Limb (tissue), 2 donors: ENCODE data around the gene HTR6.
"Not testable (repeated sequence)": the region's sequence is repeated elsewhere in the genome, so short reads cannot be mapped to it uniquely, and the experiment has no call there.

ENCODE experiments used
- DNase-seq, 2 donors: peaks; one replicate each; pipeline ENCODE4 v3.0.0-alpha.2; 2016; ENCODE audit errors: extremely low spot score in 2 of 2

Gene HTR6

GRCh38 chr1:19664453-19665185, at the start of gene HTR6:
Gene HTR6 (plus strand): TSS chr1:19664875. CDS start chr1:19665754, 879 bp downstream.
- DNase-seq, result no peak

- no peak for DNase-seq
These were observed 49.2 kb upstream of the HTR6 start for GRCh38 chr1:19615438-19615837.

DNA sequence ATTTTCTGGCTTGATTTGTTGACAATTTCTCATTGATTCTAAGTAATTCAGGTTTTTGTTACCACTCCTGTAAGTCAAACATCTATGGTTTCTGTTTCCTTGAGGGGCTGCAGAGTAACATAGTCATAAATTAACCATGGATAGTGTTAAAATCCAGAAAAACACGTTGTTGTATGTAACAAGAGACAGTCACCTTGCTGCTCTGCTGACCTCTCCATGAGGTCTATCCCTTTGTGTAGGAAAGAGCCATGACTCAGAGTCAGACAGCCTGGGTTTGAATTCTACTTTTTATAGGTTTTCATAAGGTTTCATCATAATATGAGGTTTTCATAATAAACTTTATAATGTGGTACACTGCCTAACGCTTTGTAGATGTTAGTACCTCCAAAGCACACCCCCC, 48.2 kb upstream of the HTR6 start:
- no peak for DNase-seq

DNA sequence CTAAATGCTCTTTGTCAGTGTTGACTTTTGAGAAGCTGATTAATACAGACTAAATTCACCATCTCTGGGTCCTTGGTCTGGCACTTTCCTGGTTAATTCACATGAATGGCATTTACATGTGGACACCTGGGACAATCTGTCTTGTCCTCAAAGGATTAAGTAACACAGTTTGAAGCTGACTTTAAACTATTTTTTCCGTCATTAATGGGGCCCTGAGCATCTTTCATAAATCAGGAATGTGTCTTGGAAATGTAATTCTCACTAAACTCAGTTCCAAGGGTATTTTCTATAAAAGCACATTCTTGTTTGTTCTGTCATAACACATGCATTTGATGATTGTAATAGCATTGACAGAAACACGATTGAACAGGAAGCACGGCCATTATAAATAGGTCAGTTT, 47.3 kb upstream of the HTR6 start:
- DNase-seq, result no peak

DNA sequence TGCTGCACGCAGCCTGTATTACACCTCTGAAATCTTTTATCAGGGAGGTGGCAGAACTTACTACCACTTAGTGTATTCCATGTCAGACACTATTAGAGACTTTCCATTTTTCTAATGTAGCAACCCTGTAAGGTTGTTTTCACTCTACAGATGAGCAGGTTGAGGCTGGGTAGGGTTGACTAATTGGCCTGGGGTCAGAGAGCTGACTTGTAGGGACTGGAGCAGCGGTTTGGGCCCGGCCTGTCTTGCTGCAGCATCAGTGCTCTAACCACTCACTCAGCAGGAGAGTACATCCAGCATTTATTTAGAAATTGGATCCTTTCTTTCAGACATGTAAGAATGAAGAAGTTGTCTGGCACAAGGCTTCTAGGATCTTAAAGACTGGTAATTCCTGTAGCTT, 46.2 kb upstream of the HTR6 start:
- DNase-seq, result no peak

GRCh38 chr1:19619697-19620384, 44.8 kb upstream of the HTR6 start:
- no peak for DNase-seq

DNA sequence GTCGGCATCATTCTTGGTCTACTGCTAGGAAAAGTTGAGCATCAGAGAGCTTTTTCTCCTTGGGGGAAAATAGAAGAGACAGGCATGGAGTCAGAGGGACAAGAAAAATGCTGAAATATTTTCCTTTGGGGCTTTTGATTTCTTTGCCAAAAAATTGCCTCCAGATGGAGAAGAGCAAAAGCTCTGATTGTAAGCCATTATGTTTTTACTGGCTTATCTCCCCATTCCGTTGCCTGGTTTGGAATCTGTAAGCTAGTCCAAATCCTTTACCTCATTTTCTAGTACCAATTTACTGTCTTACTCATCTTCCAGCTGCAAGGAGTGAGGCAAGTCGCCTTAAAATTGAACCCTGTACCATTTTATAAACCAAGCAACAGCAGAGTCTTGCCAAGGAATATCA, 43.9 kb upstream of the HTR6 start:
- no peak for DNase-seq

DNA sequence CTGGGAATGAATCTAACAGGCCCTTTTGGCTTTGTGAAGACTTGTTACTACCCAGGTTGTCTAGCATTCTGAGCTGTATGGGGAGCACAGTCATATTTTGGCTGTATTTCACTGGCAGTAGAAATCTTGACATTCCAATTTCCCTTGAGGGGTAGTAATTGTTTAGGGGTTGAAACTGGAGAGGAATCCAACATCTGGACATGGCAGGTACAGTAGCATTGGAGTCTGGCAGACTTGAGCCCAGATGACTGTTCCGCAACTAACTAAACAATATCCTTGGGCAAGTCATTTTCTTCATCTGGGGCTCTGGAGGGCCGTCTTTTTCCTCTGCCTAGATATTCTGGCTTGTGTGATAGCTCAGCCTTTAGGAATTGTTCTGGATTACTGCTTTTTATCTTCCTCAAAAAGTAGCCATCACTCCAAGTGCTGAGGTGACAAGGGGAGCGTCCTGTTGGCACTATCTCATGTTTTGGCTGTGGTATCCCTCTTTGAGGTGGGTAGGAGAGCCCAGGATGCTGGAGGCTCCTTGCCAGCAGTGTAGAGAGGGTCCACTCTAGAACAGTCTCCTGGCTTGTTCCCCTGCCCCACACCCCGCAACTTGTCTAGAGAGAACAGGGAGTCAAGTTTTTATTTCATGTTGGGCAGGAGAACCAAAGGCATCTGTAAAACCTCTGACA, 43.3 kb upstream of the HTR6 start:
- DNase-seq, result no peak

DNA sequence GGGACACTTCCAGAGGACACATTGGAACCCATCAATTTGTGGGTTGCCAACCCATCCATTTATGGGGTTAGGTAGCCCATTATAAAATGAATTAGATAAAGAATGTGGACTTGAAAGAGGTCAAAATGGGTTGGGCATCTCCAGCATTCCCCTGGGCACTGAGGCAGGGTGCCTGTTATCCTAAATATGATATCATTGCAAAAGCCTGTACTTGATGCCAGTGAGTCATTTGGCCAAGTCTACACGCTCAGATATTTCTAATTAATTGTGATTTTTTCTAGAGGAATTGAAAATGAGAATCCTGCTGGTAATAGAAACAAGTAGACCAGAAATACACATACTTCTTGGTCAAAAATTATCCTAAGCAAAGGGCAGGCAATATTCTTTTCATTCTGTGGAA, 42.5 kb upstream of the HTR6 start:
- no peak for DNase-seq

DNA sequence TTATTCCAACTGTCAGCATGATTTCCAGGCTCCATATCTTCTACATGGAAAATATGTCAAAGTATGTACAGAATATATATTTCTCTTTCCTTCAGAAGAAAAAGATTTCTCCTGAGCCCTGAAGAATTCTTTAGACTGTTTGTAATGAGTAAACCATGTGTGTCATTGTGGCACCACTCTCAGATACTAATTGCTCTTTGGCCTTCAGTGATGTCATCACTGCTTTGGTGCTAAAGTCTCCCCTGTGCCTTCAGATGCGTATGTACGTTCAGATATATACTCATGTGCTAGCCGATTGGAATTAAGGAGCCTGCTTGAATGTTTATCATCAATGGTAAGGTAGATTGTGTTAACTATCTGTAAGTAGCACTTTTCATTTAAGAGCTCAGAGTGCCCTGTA, 41.2 kb upstream of the HTR6 start:
- no peak for DNase-seq

DNA sequence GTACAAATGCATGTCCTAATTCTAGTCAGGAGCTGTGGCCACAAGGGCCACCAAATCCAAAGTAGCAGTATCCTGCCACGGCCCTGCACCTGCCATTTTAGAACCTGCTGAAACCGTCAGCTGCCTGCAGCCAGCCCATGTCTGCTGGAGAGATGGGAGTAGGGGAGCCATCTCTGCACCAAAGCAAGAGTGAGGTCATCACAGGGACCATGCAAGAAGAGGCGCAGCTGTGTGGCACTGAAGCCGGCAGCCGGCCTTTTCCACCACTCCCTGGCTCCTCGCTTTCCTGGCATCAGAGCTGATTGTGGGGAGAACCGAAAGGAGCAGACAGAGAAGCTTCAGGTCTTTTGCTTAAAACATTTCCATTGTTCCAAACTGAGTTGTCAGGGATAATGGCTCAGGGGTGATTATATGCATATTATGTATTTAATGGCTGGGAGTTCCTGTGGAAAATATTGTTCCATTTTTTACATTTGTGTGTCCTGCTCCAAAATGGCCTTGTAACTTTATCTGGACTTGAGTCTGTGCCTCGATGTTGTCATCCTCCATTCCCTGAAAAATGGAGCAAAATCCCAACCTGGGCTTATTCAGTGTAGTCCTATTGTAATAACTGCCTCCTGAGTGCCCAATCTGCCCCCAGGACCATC, 39.3 kb upstream of the HTR6 start:
- DNase-seq, result no peak

DNA sequence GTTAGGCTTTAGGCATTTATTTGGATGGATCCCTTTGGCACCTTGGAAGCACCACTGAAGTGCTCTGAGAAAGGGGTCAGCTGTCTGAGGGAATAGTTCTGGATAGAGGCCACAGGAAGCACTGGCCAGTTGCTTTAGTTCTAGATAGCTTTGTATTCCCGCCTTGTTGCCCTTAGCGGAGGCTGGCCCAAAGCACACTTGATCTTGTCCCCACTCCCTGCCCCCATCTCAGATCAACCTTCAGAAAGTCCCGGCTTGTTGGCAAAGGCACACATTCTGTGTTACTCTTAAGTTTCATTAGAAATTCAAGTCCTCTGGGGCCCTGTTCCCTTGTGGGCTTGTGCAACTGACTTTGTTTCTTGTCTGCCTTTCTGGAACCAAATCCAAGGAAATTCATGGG, 35.8 kb upstream of the HTR6 start:
- DNase-seq, result no peak

DNA sequence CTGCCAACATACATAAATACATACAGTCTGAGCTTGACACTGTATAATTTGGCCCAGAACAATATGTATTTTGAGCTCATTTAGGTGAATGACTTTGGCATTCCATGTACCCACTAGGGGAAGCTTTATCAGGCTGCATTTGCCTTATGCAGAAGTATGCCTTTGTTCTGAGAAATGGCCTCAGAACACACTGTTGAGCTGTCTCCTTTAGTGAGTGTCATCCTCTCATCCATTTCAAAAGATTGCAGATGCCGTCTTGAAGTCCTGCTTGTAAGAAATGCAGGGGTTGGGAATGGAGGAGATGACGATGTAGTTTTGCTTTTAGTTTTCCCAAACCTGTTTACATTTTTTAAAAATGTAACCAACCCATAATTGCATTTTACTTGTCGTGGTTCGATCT, 35.3 kb upstream of the HTR6 start:
- DNase-seq, result no peak

- DNase-seq, result not testable (repeated sequence)
These were observed 34.5 kb upstream of the HTR6 start for GRCh38 chr1:19630192-19630591.

DNA sequence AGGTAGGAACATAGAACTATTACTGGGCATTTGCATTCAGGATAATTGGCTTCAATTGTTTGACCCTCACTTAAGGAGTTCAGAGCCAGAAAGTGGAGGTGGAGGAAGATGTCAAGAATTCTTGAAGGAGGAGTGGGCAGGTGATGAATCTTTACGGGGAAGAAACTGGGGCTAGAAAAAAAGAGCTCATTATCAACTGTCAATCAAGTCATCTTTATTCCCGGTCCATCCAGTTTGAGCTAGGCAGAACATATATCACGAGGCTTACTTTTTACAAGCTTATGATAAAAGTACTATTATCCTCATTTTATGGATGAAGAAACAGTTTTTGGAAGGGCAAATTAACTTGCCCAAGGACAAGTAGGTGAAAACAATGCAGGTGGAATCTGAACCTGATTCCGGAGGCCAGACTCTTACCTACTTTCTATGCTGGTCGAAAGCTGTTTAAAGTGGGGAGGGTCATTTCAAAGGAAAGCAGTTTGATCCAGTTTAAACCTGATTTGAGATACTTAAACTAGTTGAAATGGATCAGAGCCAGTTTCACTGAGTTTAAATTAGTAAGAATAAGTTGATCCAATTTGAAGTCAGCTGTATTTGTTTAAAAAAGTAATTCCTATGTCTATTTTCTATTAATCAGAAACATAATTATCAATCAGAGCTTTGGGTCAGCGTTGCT, 33.8 kb upstream of the HTR6 start:
- no peak for DNase-seq

GRCh38 chr1:19632211-19632610, 32.5 kb upstream of the HTR6 start:
- no peak for DNase-seq

DNA sequence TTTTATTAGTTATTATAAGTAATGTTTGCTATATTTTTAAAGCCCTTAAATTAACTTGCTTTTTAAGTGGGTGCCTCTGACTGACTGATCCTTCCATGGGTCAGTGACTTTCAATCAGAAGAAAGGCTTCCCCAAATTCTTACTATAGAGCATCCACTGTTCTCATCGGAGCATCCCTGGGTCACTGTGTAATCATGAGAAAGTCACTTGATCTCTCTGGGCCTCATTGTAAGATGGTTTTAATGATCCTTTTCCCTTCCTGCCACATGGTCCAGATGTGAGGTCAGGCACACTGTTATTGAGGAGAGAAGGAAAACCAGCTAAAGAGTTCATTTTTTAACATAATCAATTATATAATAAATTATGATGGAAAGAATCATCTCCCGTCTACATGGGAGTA, 31.6 kb upstream of the HTR6 start:
- no peak for DNase-seq

GRCh38 chr1:19635064-19635463, 29.6 kb upstream of the HTR6 start:
- not testable (repeated sequence) for DNase-seq

DNA sequence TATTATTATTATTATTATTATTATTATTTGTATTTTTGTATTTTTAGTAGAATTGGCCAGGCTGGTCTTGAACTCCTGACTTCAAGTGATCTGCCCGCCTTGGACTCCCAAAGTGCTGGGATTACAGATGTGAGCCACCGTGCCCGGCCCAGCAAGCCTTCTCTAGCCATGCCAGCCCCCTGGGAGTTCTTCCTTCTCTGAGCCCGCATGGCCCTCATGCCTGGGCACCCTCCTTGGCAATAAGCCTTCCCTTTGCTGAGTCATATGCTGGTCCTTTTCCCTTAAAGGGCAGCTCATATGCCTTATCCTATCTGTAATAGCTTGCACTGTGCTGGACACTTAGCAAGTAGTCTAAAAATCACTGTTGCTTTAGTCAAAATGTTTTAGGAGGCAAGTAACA, 29.0 kb upstream of the HTR6 start:
- DNase-seq, result no peak

GRCh38 chr1:19636065-19636464, 28.6 kb upstream of the HTR6 start:
- DNase-seq, result no peak

DNA sequence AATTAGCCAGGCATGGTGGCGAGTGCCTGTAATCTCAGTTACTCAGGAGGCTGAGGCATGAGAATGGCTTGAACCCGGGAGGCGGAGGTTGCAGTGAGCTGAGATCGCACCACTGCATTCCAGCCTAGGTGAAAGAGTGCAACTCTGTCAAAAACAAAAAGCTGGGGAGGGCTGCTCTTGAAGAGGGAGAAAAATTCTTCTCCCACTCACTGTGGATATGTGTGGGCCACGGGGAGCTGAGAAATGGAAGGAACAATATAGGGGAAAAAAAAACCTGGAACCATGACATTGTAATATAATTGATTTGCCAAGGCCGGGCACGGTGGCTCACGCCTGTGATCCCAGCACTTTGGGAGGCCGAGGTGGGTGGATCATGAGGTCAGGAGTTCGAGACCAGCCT, 27.9 kb upstream of the HTR6 start:
- not testable (repeated sequence) for DNase-seq

GRCh38 chr1:19637606-19638005, 27.1 kb upstream of the HTR6 start:
- DNase-seq, result no peak
